Right ventricle myocardium inferior (tissue), 1 donor: ENCODE data around the gene TANC1. TPM values are rescaled to one million over a fixed set of nuclear protein-coding genes. Genes with fewer than 3 reads are reported as not detected.
"Not testable (repeated sequence)": the region's sequence is repeated elsewhere in the genome, so short reads cannot be mapped to it uniquely, and the experiment has no call there.

Experiments used
- ATAC-seq: fragments of 200-7000 bp; cut with Tn5 transposase; one replicate; pipeline ENCODE4 v1.9.1; 2020; ENCODE audit warnings: mild to moderate bottlenecking, moderate library complexity
- DNase-seq: peaks from one replicate; pipeline ENCODE4 v3.0.0; 2021; ENCODE audit errors: missing footprints
- intact Hi-C: fragments of 100-400 bp; cut with DNase I; formaldehyde crosslinking; loops from one replicate; pipeline ENCODE4 v1.11.0; 2022
- total RNA-seq: library from RNA; stranded (reverse); fragmentation: NEBNext Ultra II Directional; extraction: Animal tissue kit (Norgen Biotek cat#: 25700); gene quantifications from one replicate; pipeline ENCODE4 v1.2.1, GENCODE V29; 2021
- donor health status: DM: no; HTN: yes; CAD: no; lungs with severe emphysema.

The TANC1 gene
- total RNA-seq, 1 donor from 2014 or later, result 62.4 TPM

DNA sequence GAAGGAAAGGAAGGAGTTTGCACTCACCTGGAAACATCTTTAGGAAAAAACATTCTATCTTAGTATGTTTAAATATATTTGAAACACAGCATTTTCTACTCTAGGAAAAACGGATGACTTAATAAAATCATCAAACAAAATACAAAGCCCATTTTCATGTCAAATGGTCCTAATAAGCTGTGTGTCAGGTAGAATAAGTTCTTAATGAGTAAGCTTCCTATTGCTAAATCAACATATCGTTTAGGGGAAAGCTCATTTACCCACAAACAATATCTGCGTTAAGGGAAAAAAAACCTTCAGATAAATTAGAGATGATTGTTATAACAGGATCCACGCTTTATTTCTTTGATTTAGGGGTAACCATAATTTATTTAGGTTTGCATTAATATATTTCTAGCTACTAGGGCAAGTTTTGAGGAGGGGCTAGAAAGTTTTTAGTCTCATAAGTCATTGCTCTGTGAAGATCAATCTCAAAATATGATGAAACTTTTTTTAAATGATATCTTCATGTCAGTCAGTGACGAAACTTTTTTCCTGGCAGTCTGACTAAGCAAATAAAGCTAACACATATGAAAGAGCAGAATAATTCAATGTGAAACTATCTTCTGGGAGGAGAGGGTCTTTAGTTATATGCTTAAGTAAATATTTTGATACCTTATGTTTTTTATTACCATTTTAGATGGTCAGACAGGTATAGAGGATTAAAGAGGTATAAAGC, 170.9 kb downstream of the TANC1 start:
- intact Hi-C loops, result loop anchor here (5.0 kb wide), 1 partner anchor 58 kb away; no protein-coding TSS in a partner anchor
- ATAC-seq (no peak), DNase-seq (no peak)

DNA sequence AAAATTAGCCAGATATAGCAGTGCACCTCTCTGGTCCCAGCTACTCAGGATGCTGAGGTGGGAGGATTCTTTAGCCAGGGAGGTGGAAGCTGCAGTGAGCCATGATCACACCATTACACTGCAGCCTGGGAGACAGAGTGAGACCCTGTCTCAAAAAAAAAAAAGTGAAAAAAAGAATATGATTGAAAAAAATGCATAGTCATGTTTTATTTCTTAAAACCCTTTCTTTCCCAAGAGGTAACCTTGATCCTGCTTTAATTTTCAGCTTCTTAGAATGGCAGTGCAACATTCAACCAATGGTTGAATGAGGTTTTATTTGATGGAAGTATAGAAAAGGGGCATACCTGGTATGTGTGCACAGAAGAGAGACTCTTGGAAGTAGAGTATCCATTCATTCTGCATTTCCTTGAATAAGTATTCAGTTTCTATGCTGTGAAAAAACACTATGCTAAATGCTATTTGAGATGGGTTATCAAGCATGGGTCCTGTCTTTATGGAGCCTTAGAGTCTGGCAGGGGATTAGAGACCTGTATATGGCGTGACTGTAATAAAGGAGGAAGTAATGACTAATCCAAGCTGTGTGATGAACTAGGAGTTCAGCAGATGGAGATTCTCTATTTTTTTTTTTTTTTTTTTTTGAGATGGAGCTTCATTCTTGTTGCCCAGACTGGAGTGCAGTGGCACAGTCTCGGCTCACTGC, 171.8 kb downstream of the TANC1 start:
- ATAC-seq, result no peak
- DNase-seq, result no peak
- intact Hi-C loops, result no loop called here

DNA sequence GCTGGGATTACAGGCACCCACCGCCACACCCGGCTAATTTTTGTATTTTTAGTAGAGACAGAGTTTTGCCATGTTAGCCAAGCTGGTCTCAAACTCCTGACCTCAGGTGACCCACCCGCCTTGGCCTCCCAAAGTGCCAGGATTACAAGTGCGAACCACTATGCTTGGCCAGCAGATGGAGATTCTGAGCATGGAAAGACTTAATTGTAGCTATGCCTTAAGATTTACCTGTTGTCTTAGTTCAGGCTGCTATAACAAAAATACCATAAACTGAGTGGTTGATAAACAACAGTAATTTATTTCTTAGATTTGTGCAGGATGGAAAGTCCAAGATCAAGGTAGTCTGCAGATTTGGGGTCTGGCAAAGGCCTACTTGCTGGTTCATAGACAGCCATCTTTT, 172.4 kb downstream of the TANC1 start:
- DNase-seq, ATAC-seq, intact Hi-C loops: not testable (repeated sequence)

DNA sequence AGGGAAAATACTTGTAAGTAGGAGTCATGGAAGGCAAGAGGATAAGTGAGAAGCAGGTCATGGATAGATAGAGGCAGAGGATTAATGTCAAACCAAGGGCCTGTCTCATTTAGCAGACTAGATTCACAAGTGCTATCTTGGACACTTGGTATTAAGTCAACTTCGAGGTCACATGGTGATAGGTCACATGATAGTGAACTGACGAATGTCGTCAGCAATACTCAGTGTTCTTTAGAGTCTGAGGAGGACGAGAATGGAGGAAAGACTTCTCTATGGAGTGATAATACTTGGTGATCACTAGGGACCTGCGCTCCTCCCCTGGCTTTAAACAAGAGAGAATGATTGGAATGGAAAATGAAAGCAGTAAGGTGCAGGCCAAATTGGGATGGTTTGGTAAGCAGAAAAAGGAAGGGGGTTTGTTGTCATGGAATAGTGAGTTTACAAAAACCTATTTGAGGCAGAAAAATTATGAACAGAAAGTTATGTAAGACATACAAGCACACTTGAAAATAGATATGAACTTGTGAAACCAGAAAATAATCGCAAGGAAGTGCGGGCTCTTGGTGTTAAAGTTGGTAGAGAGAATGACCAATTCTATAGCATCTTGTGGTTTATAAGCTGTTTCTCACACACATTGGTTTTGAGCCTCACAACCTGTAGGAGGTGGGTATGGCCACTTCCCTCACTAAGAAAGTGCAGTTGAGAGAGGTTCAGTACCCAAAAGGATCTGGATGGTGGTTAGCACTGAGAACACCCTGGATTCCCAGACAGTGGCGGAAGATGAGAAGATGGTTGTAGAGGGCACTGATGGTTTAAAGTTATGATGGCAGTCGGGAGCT, 176.6 kb downstream of the TANC1 start:
- no peak for ATAC-seq
- intact Hi-C loops, result no loop called here
- no peak for DNase-seq

DNA sequence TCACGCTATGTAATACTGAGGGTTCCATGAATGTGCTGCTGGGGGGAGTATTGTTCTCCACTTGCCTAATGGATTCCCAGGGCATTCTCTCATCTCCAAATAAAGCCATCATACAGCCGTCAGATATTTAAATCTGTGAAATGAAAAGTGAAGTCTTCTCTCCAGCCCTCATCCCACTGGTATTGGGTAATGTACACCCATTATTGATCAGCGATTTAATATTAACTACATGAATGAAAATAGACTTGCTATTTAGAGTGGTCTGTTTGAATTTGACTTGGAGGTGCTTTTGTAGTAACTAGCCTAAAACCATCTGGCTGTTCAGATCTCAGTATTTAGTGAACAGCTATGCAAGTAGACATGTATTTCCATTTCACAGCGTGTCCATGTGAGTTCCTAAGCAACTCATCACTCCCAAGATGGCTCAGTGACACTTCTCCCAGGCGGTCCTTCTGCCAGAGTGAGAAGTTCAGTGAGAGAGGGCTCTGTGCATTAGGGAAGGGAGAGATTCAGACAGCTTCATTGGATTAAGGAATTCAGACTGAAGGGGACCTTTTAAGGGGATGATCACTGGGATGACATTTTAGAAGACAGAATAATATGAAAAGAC, 177.4 kb downstream of the TANC1 start:
- DNase-seq (no peak), ATAC-seq (no peak)
- intact Hi-C loops, result no loop called here

DNA sequence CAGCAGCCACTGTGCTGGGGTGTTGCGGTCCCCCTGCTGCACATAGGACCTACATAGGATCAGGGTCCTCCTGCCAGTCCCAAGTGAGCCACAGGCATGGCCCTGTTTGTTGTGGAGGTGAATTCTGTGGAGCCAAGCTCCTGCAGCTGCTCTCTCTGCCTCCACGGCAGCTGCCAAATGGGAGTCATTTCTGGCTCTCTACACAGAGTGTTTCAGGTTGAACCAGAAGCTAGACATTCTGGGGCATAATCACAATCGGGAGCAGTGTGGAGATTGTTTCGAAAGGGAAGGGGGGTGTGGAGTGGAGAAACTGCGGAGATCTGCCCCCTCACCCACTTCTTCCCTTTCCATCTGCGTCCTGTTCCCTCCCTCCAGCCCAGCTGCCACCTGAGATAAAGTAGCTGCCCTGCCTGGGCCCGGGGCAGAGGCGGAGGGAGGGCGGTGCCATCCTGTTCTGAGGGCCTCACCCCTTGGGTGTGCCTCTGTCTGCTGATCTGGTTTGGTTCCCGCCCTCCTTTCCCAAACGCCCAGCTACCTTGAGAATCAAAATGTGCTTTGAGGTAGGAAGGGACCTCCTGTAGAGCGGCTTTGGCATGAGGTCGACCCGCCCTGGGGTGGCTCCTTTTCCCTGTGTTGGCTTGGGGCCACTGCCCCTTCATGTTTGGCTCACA, 178.7 kb downstream of the TANC1 start:
- intact Hi-C loops, result no loop called here
- DNase-seq (no peak), ATAC-seq (peak; percentile 88)

DNA sequence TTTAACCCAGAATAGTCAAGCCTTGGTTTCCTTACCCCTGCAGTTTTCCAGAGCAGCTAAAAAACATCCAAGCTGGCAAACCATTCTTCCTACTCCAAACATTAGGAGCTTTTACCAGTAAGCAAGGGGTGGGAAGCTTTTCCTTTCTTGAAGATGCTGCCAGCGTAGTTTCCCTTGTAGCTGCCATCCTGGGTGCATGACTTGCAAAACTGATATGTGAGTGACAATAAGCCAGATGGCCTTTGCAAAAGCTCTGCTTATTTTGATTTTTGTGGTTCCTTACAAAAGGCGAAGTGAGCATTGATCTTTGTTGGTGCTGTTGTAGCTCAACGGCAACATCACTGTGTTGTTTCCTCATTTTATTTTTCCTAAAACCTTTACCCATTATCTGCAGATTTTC, 179.2 kb downstream of the TANC1 start:
- ATAC-seq, result no peak
- intact Hi-C loops, result no loop called here
- no peak for DNase-seq

DNA sequence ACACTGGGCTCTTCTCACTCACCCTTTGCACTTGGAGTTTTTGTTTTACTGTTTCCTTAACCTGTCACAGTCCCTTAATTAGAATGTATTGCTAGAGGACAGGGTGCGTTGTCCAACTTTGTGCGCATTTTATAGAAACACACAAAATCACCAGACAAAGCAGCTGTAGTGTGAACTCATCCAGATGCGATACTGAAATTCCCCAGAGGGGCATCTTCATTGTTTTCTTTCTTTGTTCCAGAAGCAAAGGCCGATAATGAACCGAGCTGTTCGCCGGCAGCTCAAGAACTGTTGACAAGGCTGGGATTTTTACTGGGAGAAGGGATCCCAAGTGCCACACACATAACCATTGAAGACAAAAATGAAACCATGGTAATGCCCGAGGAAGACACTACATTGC, 180.5 kb downstream of the TANC1 start:
- no peak for ATAC-seq
- DNase-seq, result no peak
- intact Hi-C loops, result no loop called here

DNA sequence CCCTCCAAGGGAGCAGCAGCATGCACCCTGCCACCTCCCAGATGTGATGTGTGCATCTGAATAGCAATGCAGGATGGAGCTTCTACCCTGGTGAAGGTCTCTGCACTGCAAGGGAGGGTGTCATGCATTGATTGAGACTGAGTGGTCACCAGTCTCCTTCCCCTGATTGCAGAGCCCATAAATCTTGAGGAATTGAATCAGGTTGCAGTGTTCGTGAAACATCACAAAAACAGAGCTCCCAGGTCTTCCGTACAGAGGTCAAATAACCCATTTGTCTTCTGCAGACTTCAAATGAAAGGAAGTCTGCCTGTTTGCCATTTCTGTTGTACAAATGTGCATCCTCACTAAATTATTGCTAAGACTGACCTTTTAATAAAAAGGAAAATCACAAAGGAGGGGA, 181.3 kb downstream of the TANC1 start:
- ATAC-seq (no peak), DNase-seq (no peak)
- intact Hi-C loops, result no loop called here

DNA sequence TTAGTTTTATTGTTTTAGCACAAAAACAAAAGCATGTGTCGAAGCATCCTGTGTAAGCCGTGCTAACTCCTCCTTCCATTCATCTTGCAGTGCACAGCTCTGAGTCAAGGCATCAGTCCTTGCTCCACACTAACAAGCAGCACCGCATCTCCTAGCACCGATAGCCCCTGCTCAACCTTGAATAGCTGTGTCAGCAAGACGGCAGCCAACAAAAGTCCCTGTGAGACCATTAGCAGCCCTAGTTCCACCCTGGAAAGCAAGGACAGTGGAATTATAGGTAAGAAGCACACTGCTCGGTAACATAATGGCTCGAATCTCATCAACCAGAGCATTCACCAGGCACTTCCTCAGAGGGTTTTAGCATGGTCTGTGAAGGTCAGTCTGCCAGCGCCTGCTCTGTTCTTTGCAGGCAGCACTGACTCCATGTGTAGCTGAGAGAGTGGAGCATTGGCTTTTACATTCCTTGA, 181.9 kb downstream of the TANC1 start:
- intact Hi-C loops, result no loop called here
- ATAC-seq (no peak), DNase-seq (no peak)

DNA sequence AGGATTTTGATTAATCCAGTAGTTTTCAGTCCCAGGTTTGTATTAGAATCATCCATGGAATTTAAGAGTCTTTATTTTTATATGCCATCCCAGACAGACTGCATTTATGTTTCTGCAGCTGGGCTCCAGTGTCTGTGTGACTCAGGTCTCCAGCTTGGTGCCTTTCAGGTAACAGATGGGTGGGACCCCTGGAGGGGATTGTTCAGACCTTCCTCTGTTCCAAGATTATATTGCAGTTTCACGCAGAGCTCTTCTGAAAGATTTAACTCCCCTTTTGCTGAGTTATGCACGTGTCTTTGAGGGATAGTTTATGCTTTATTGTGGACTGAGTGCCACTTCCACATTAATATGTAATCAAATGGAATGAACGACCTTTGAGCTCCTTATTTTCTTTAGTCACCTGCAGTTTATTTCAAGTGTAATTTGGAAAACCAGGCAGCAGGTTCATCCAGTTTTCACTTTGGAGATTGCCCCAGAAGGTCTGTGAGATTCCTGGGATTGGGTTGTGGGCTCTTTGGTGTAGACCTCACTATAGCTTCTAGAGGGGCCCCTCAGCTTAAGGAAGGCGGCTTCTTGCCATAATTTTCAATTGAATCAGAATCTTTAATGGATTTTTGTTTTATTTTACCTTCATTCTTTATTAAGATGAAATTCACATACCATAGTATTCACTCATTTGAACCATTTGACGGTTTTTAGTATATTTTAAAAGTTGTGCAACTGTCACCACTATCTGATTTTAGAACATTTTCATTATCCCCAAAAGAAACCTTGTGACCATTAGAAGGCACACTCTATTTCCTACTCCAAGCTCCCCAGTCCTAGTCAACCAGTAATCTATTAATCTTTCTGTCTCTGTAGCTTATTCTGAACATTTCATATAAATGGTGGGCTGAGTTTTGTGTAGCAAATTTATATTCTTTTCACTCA, 183.0 kb downstream of the TANC1 start:
- DNase-seq (no peak), ATAC-seq (no peak)
- intact Hi-C loops, result no loop called here

DNA sequence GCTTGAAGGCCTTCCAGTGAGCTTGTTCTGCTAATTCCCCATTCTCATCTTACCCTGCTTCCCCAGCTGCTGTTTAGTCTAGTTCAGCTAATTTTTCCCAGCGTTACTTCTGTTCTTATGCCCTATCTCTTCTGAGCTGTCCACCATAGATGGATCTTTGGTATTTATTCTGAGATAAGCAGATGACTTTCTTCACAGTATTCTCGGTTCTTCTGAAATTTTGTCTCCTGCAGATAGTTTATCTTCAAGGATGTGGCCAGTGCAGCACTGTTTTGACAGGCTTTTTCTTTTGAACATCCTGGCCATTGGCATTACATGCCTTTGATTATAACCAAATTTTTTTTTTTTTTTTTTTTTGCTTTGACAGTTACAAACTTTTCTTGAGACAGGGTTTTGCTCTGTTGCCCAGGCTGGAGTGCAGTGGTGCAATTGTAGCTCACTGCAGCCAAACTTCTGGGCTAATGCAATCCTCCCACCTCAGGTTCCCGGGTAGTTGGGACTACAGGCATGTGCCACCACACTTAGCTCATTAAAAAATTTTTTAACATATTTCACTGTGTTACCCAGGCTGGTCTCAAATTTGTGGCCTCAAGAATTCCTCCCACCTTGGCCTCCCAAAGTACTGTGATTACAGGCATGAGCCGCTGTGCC, 183.8 kb downstream of the TANC1 start:
- ATAC-seq (no peak), DNase-seq (no peak)
- intact Hi-C loops, result no loop called here

DNA sequence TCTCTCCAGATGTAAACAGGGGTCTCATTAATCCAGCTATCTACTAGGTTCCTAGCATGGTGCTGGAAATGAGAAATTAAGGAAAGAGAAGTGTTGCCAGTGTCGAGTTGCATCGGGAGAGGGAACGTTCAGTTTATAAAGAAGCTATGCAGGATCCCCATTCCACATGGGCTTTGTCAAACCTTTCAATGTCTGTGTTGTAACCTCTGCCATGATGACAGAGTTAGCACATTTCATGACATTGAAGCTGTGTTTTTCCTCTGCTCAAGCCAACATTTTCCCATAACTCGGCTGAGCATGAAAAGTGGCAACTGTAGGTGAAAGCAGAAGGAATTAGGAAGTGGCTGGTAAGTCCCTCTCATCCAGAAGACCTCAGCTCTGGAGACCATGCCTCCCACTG, 184.6 kb downstream of the TANC1 start:
- intact Hi-C loops, result no loop called here
- DNase-seq (no peak), ATAC-seq (peak; percentile 21)

DNA sequence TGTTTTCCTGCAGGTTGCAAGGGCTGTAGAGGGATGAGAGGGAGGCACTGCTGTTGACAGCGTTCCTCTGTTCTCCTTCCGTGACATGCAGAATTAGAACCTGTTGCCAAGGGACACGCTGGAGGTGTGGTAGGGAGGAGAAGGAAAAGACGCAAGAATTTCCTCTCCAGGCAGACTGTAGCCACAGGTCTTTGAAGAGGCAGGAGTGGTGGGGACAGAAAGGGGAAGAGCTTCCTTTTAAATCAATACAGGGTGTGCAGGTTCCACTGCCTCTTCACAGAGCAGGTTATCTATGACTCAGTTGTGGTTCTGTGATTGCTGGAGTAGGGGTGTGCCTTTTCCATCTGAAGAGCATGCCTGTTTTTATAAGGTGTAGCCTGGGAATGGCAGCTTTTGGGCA, 185.0 kb downstream of the TANC1 start:
- intact Hi-C loops, result no loop called here
- ATAC-seq (no peak), DNase-seq (no peak)

DNA sequence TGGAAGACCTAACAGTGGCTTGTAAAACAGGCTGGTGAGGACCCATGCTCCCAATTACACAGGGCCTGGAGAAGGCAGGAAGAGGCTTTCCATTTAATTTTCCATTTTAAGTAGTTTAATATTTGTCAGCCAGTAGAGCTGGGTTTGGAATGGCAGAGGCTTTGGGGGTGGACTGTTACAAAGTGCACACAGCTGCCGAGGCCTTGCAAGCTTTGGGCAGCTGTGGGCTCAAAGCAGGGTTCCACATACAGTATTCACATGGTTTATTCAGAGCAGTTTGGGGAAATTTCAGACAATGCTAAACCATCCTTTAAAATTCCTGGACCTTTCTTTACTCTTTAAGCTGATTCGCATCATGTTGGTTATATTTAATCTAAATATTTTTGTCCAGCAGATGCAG, 185.5 kb downstream of the TANC1 start:
- DNase-seq, result no peak
- intact Hi-C loops, result no loop called here
- no peak for ATAC-seq

DNA sequence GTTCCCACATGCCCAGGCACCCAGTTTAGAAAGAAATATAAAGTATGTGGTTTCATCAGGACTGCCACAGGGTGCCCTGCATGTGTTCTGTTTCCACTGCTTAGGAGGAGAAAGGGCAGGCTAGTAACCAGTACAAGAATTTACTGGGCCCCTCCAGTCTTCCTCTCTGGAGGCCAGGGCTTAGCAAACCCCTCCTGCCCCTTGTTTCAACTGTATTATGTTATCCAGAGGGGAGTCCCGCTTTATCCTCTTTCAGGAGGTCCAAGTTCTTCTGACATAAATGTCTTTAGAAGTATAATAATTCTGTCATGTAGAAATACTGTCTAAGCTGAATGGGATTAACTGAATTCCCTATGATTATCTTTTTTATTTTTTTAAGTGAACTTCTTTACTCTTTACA, 185.9 kb downstream of the TANC1 start:
- DNase-seq, result no peak
- intact Hi-C loops, result no loop called here
- ATAC-seq, result no peak

DNA sequence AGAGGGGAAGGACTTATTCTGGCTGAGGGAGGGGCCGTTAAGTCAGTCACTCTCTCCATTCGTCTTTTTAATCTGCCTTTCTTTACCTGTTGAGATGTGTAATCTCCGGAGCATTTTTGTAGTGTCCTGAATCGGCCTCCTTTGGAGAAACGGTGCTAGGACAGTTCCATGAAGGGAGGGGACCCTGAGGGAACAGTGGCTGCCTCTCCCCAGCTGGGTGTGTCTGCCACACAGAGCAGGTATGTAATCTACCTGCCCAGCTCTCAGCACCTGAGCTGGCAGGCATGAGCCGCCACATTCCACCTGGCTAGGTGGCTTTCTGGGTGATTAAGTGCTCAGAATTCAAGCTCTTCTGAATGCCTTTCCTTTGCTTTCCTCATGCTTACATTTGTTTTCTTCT, 186.9 kb downstream of the TANC1 start:
- intact Hi-C loops, result no loop called here

More for the DNA sequence above, 186.9 kb downstream of the TANC1 start:
- ATAC-seq (no peak), DNase-seq (no peak)
